Measurements from ENCODE around the gene GCHFR. TPM values are rescaled to one million over a fixed set of nuclear protein-coding genes. Genes with fewer than 3 reads are reported as not detected.

Gene GCHFR
- total and polyA plus RNA-seq, 10 of the 15 experiments (the other 5 are each of a cell fraction or from before 2014, with no cell fraction given) = 10.5 to 94.0 (median 35.3) TPM

GRCh38 chr15:40762919-40763800 is 708 bp upstream of the GCHFR start:
- TF ChIP-seq NFYA (IDR thresholded peaks at IDR 0.05; ENCODE audit: borderline replicate concordance, low read depth, low read length) = no peak
- TF ChIP-seq SPI1 (IDR thresholded peaks at IDR 0.05; ENCODE audit: borderline replicate concordance, insufficient read depth, low read depth, low read length) = no peak
- TF ChIP-seq ZNF217 (IDR thresholded peaks at IDR 0.05) = no peak
- no peak for TF ChIP-seq KAT2A (conservative IDR thresholded peaks at IDR 0.05; ENCODE audit: control insufficient read depth, low read depth, low read length)
- peak; percentile 44; the same call in 1 of the 2 replicates for TF ChIP-seq NRF1 (conservative IDR thresholded peaks at IDR 0.05; ENCODE audit: low read depth, low read length)
- TF ChIP-seq SMAD1 (IDR thresholded peaks at IDR 0.05; ENCODE audit: low read depth, partially characterized antibody) = peak; percentile 68
- no peak for TF ChIP-seq NFXL1 (IDR thresholded peaks at IDR 0.05; ENCODE audit: borderline replicate concordance)
- TF ChIP-seq ZBTB40 (IDR thresholded peaks at IDR 0.05; ENCODE audit: borderline replicate concordance) = peak; percentile 13; the same call in 1 of the 2 replicates
- 0 out of 2 replicates have a peak, but pooled peaks have one; percentile 17 for TF ChIP-seq NKRF (conservative IDR thresholded peaks at IDR 0.05)
- TF ChIP-seq NFYB (IDR thresholded peaks at IDR 0.05; ENCODE audit: insufficient read depth, low read depth, low read length) = 0 out of 2 replicates have a peak, but pooled peaks have one; percentile 15
- peak; percentile 32; the same call in 1 of the 2 replicates for TF ChIP-seq MLLT1 (IDR thresholded peaks at IDR 0.05)
- no peak for TF ChIP-seq GABPA (IDR thresholded peaks at IDR 0.05; ENCODE audit: low read depth)
- no peak for TF ChIP-seq SIX5 (IDR thresholded peaks at IDR 0.05; ENCODE audit: low read depth, low read length, severe bottlenecking)
- DNase-seq (ENCODE audit: low read depth, low spot score) (no peak), FAIRE-seq (no peak), ATAC-seq (peak; percentile 7; the same call in 2 of the 3 replicates)
- Histone ChIP-seq H3K27ac (ENCODE audit: control insufficient read depth, insufficient read depth) (peak overlapping the region; percentile 38), H4K20me1 (ENCODE audit: control insufficient read depth, insufficient read depth) (no peaks in the 10 kb centered on the region), H3K36me3 (ENCODE audit: control insufficient read depth in 2 of 2, insufficient read depth in 2 of 2, low read length in 1 of 2) (no peaks in the 10 kb centered on the region; a peak in 2 of 4 replicates), H2AFZ (ENCODE audit: control insufficient read depth, low read depth, low read length) (peak overlapping the region; percentile 81), H3K4me1 (ENCODE audit: control insufficient read depth, insufficient read depth, low read length) (peaks cover 13% of the 10 kb centered on the region; the same call in 1 of the 2 replicates), H3K4me3 (peak overlapping the region; percentile 78), H3K9ac (ENCODE audit: control insufficient read depth, insufficient read depth, low read length) (peak overlapping the region; percentile 45), H3K4me2 (ENCODE audit: control insufficient read depth, insufficient read depth) (peak overlapping the region; percentile 85), H3K9me3 (replicated peaks; ENCODE audit: control insufficient read depth, insufficient read depth, low read length) (no peaks in the 10 kb centered on the region), H3K27me3 (replicated peaks in 1 of 2; ENCODE audit: control insufficient read depth in 2 of 2, insufficient read depth in 2 of 2, low read length in 1 of 2) (no peaks in the 10 kb centered on the region), H3K79me2 (ENCODE audit: control insufficient read depth, insufficient read depth, low read length) (no peaks in the 10 kb centered on the region)
- ChIA-PET POLR2A (interaction anchor here (0.6 to 2.9 kb wide), 4 partner anchors 11 to 108 kb away, joined by 3 to 13 read pairs (median 4); partner anchors contain the start of gene RAD51), CTCF (interaction anchor here (0.9 to 1.7 kb wide), 4 partner anchors 20 to 194 kb away, joined by 3 to 4 read pairs (median 3); partner anchors contain the start of gene RPUSD2), RAD21 (ENCODE audit: unreplicated experiment) (interaction anchor here (0.6 to 1.4 kb wide), 4 partner anchors 9 to 174 kb away, joined by 3 to 4 read pairs (median 4); no protein-coding TSS in a partner anchor), SMC1A (ENCODE audit: uncharacterized antibody, unreplicated experiment) (interaction anchor here (0.8 to 1.9 kb wide), 4 partner anchors 12 to 115 kb away, joined by 3 to 6 read pairs (median 3); partner anchors contain the start of gene RAD51)
- no TSS peak for BruUV-seq (replicated peaks)
- WGBS (ENCODE audit: insufficient coverage, insufficient replicate concordance, low lambda C conversion rate, missing lambda C conversion rate) = 15% methylated on average over 46 of the region's 55 CpGs
- in situ Hi-C loops (cut with MboI) = no loop called here
- intact Hi-C loops (cut with micrococcal nuclease; ENCODE audit: unreplicated experiment) = no loop called here
